HL-60 (cell line): Measurements from ENCODE around the gene PMVK.
"Not testable (repeated sequence)": the region's sequence is repeated elsewhere in the genome, so short reads cannot be mapped to it uniquely, and the experiment has no call there.

Experiments used
- DNase-seq, 2 experiments: peaks; one replicate each; pipeline ENCODE4 v3.0.0-alpha.2; 2010 to 2020; ENCODE audit warnings: low read depth in 1 of 2, low spot score in 1 of 2
- H3K27ac ChIP-seq: fragments of 250-450 bp; sonication (Bioruptor Pico); replicated peaks from 2 replicates; pipeline ENCODE4 v1.5.1; 2020; ENCODE audit warnings: mild to moderate bottlenecking, moderate library complexity
- H3K27me3 ChIP-seq: fragments of 250-450 bp; sonication (Bioruptor Pico); 2 replicates; pipeline ENCODE4 v1.5.1; 2021; ENCODE audit warnings: mild to moderate bottlenecking, moderate library complexity; ENCODE audit not compliant: insufficient read depth, poor library complexity, severe bottlenecking
- H3K4me3 ChIP-seq: replicated peaks from 2 replicates; pipeline ENCODE4 v1.5.1; 2011; ENCODE audit warnings: mild to moderate bottlenecking, control low read depth, low read length; ENCODE audit not compliant: insufficient read depth
- GABPA ChIP-seq: IDR thresholded peaks from 2 replicates; pipeline ENCODE4 v1.6.1; 2012; ENCODE audit warnings: low read depth
- POLR2AphosphoS5 ChIP-seq: IDR thresholded peaks from 2 replicates; pipeline ENCODE4 v1.6.1; 2012; ENCODE audit warnings: low read depth
- SPI1 ChIP-seq: IDR thresholded peaks from 2 replicates; pipeline ENCODE4 v1.6.1; 2012; ENCODE audit warnings: low read depth, mild to moderate bottlenecking, borderline replicate concordance
- TF ChIP-seq, protein P1 (sequence below): IDR thresholded peaks from 2 replicates; pipeline ENCODE4 v1.6.1; 2012; ENCODE audit warnings: low read depth; ENCODE audit not compliant: insufficient replicate concordance
- TF ChIP-seq, protein P2 (sequence below): IDR thresholded peaks from one replicate; pipeline ENCODE4 v1.5.1; 2011; ENCODE audit warnings: low read length, control low read depth, inconsistent platforms; ENCODE audit not compliant: insufficient read depth

Gene PMVK

DNA sequence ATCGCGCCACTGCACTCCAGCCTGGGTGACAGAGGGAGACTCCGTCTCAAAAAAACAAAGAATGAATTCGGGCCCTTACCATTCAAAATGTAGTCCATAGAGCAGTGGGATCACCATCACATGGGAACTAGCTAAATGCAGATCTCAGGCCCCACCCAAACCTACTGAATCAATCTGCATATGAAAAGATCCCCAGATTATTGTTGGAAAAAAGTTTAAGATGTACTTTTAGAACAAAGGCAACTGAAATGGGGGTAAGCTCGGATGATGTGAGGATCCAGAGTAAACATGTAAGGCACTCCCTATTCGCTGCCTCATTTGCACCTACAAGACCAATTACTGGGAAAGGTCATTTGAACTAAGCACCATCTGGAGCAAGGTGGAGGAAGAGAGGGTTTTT lies 45.8 kb upstream of the PMVK start:
- no peak for TF ChIP-seq GABPA
- TF ChIP-seq, protein P1, sequence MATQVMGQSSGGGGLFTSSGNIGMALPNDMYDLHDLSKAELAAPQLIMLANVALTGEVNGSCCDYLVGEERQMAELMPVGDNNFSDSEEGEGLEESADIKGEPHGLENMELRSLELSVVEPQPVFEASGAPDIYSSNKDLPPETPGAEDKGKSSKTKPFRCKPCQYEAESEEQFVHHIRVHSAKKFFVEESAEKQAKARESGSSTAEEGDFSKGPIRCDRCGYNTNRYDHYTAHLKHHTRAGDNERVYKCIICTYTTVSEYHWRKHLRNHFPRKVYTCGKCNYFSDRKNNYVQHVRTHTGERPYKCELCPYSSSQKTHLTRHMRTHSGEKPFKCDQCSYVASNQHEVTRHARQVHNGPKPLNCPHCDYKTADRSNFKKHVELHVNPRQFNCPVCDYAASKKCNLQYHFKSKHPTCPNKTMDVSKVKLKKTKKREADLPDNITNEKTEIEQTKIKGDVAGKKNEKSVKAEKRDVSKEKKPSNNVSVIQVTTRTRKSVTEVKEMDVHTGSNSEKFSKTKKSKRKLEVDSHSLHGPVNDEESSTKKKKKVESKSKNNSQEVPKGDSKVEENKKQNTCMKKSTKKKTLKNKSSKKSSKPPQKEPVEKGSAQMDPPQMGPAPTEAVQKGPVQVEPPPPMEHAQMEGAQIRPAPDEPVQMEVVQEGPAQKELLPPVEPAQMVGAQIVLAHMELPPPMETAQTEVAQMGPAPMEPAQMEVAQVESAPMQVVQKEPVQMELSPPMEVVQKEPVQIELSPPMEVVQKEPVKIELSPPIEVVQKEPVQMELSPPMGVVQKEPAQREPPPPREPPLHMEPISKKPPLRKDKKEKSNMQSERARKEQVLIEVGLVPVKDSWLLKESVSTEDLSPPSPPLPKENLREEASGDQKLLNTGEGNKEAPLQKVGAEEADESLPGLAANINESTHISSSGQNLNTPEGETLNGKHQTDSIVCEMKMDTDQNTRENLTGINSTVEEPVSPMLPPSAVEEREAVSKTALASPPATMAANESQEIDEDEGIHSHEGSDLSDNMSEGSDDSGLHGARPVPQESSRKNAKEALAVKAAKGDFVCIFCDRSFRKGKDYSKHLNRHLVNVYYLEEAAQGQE, result no peak
- TF ChIP-seq, protein P2, sequence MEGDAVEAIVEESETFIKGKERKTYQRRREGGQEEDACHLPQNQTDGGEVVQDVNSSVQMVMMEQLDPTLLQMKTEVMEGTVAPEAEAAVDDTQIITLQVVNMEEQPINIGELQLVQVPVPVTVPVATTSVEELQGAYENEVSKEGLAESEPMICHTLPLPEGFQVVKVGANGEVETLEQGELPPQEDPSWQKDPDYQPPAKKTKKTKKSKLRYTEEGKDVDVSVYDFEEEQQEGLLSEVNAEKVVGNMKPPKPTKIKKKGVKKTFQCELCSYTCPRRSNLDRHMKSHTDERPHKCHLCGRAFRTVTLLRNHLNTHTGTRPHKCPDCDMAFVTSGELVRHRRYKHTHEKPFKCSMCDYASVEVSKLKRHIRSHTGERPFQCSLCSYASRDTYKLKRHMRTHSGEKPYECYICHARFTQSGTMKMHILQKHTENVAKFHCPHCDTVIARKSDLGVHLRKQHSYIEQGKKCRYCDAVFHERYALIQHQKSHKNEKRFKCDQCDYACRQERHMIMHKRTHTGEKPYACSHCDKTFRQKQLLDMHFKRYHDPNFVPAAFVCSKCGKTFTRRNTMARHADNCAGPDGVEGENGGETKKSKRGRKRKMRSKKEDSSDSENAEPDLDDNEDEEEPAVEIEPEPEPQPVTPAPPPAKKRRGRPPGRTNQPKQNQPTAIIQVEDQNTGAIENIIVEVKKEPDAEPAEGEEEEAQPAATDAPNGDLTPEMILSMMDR, result no peak
- TF ChIP-seq SPI1, result no peak
- no peak for TF ChIP-seq POLR2AphosphoS5
- no peaks in the 10 kb centered on the region for H3K27me3 ChIP-seq
- peak overlapping the region; percentile 83 for H3K4me3 ChIP-seq
- DNase-seq, result no peak
- peak overlapping the region; percentile 69 for H3K27ac ChIP-seq

DNA sequence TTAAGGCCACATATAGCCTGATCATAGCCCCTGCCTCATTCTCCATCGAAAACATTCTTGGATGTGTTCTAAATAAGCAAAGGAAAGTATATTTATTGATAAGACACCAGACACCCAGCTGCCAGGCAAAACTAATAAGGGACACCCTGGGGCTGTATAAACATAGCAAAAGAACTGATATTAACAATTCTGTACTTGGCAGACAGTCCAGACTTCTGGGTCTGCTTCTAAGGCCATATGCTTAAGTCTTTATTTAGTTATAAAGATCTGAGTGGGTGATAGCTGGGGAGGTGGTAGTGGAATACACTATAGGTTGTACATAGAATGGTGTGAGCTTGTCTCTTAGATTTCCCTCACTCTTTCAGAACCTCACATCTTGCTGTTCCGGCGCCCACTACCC lies 41.8 kb upstream of the PMVK start:
- H3K4me3 ChIP-seq, result no peak overlapping the region
- TF ChIP-seq, protein P2, result no peak
- TF ChIP-seq, protein P1, result no peak
- no peak overlapping the region for H3K27ac ChIP-seq
- no peak for DNase-seq
- no peaks in the 10 kb centered on the region for H3K27me3 ChIP-seq

DNA sequence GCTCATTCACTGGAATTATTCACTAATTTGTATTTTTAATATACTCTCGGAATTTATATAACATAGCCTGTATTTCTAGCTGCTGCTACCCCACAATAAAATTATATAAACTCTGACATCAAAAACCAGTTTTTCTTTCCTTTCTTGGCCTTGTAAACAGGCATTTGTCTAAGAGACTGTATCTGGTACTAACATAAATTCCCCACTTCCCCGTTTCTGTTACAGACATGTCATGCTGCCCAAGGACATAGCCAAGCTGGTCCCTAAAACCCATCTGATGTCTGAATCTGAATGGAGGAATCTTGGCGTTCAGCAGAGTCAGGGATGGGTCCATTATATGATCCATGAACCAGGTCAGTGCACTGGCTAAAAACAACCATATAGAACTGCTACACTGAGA lies 41.2 kb upstream of the PMVK start:
- peak; percentile 49; the same call in 1 of the 2 replicates for TF ChIP-seq SPI1
- H3K27me3 ChIP-seq, H3K27ac ChIP-seq, H3K4me3 ChIP-seq, DNase-seq: not testable (repeated sequence)

DNA sequence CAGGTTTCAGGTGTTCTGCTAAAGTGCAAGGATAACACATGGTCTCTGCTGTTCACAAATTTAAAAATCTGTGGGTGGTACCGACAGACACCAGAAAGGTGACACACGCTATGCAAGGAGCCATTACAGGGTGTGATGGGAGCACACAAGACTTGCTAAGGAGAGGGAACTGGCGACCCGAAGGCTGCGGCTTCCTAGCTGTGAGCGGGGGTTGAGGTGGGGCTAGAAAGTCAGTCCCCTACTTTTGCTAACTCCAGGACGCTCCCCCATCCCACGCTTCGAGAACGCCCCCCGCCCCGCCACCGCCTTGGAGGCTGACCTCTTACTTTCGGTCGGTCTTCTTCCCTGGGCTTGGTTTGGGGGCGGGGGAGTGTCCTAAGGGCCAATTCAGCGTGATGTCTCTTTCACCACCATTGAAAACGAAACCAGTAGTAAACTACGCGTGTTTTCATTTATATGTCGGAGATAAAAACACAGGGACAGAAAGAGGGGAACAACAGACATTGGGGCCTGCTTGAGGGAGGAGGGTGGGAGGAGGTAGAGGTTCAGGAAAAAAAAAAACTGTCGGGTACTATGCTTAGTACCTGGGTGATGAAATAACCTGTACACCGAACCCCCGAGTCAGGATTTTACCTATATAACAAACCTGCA lies 39.0 kb upstream of the PMVK start:
- TF ChIP-seq POLR2AphosphoS5 (no peak), SPI1 (no peak), GABPA (no peak)
- TF ChIP-seq, protein P2, result no peak
- TF ChIP-seq, protein P1, result no peak
- no peak for DNase-seq
- Histone ChIP-seq H3K27ac (peak overlapping the region; percentile 96), H3K4me3 (peak overlapping the region; percentile 83), H3K27me3 (no peaks in the 10 kb centered on the region)
